ENCODE measurements around the gene PSMD8. TPM values are rescaled to one million over a fixed set of nuclear protein-coding genes. Genes with fewer than 3 reads are reported as not detected.
A peak's percentile ranks its signal among the peaks of the same experiment; 100 is the strongest.

Gene PSMD8
- total and polyA plus RNA-seq, 2 of the 8 experiments (the other 6 are each of a cell fraction or from before 2014, with no cell fraction given) = 170 to 486 TPM

DNA sequence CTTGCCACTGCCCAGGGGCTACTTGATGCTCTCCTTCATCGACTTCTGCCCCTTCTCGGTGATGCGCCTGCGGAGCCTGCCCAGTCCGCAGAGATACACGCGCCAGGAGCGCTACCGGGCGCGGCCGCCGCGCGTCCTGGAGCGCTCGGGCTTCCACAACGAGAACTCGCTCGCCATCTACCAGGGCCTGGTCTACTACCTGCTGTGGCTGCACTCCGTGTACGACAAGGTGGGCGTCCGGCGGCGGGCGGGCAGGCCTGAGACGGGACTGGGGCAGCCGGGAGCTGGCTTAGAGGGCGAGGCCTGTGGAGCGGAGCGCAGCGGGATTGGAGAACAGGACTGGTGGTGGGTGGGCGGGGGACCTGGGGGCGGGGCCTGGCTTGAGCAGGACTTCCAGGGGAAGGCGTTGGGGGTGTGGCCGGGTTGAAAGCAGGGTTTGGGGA lies 12.7 kb upstream of the PSMD8 start:
- no peak overlapping the region for H2BK15ac ChIP-seq (ENCODE audit: low read length)
- H3K4me1 ChIP-seq (replicated peaks in 1 of 4; ENCODE audit: control insufficient read depth in 3 of 4, insufficient read depth in 4 of 4, low read length in 3 of 4) = peaks cover 0 to 5% (median 2%) of the 10 kb centered on the region in 4 experiments; a peak in 3 of 7 replicates
- FAIRE-seq = no peak
- H3K79me1 ChIP-seq (ENCODE audit: low read depth, low read length) = no peaks in the 10 kb centered on the region
- H3K4ac ChIP-seq (replicated peaks; ENCODE audit: insufficient read length, low read depth, low read length) = no peak overlapping the region
- peaks cover 0 to 2% of the 10 kb centered on the region in 2 experiments for H4K20me1 ChIP-seq (replicated peaks in 1 of 2; ENCODE audit: control insufficient read depth in 1 of 2, insufficient read depth in 2 of 2, low read length in 2 of 2)
- 2% methylated on average over 29 of the region's 37 CpGs; no CpG with 5 or more reads in 1 of the 2 experiments for WGBS, 2 experiments (ENCODE audit: extremely low coverage in 1 of 2, insufficient coverage in 1 of 2, insufficient read length in 1 of 2, insufficient replicate concordance in 2 of 2, low coverage in 1 of 2, low lambda C conversion rate in 2 of 2, missing lambda C conversion rate in 1 of 2)
- 0 out of 2 replicates have a peak overlapping the region, but pooled peaks have one; percentile 89 for H2BK5ac ChIP-seq (ENCODE audit: low read depth, low read length)
- H2AFZ ChIP-seq (ENCODE audit: low read length) = no peak overlapping the region; the same call in 1 of the 2 replicates
- peak overlapping the region; percentile 85 for H4K8ac ChIP-seq (ENCODE audit: extremely low read depth, insufficient read depth, low read length)
- peaks cover 4 to 25% (median 19%) of the 10 kb centered on the region in 4 experiments for H3K27me3 ChIP-seq (replicated peaks in 1 of 4; ENCODE audit: control insufficient read depth in 3 of 4, extremely low read depth in 1 of 4, insufficient read depth in 3 of 4, low read length in 3 of 4)
- H3K4me3 ChIP-seq (ENCODE audit: extremely low read depth in 1 of 4, insufficient read depth in 2 of 4, low read depth in 3 of 4, low read length in 4 of 4) = peak overlapping the region; percentile 57 to 70 (median 62)
- H3K79me2 ChIP-seq (ENCODE audit: control insufficient read depth in 1 of 2, insufficient read depth in 2 of 2, low read length in 2 of 2) = no peaks in the 10 kb centered on the region
- no peak overlapping the region for H4K91ac ChIP-seq (replicated peaks; ENCODE audit: insufficient read length, low read length)
- no peak overlapping the region for H2BK12ac ChIP-seq (ENCODE audit: low read depth, low read length)
- no peak overlapping the region for H3K14ac ChIP-seq (ENCODE audit: insufficient read length)
- no peak overlapping the region for H3K27ac ChIP-seq (ENCODE audit: low read depth, low read length)
- no peak overlapping the region for H3K23ac ChIP-seq (ENCODE audit: insufficient read length)
- peak overlapping the region; percentile 19; the same call in 1 of the 2 replicates for H3K18ac ChIP-seq (ENCODE audit: extremely low read depth, low read length)
- peak overlapping the region; percentile 71 to 76 for H3K4me2 ChIP-seq (ENCODE audit: insufficient read depth in 1 of 2, low read depth in 2 of 2, low read length in 2 of 2)
- no peaks in the 10 kb centered on the region for H3K36me3 ChIP-seq (ENCODE audit: control insufficient read depth in 2 of 4, insufficient read depth in 4 of 4, low read length in 3 of 4)
- 0 out of 4 replicates have a peak, but pooled peaks of 1 of the 2 experiments have one; percentile 2 for TF ChIP-seq SIN3A (conservative IDR thresholded peaks at IDR 0.05 in 1 of 2, IDR thresholded peaks at IDR 0.05 in 1 of 2; ENCODE audit: low read depth in 1 of 2, low read length in 2 of 2)
- 0 out of 2 replicates have a peak, but pooled peaks have one; percentile 14 for TF ChIP-seq PHF8 (conservative IDR thresholded peaks at IDR 0.05; ENCODE audit: low read depth, low read length)
- peak; percentile 7; the same call in 1 of the 2 replicates for TF ChIP-seq SUZ12 (IDR thresholded peaks at IDR 0.05; ENCODE audit: low read length)
- peak; percentile 17; the same call in 1 of the 2 replicates for TF ChIP-seq TBP (IDR thresholded peaks at IDR 0.05; ENCODE audit: low read depth, low read length)
- peak; percentile 31 for TF ChIP-seq RNF2 (IDR thresholded peaks at IDR 0.05; ENCODE audit: borderline replicate concordance, low read depth, low read length, missing control alignments, poor library complexity, severe bottlenecking)
- TF ChIP-seq KDM4A (IDR thresholded peaks at IDR 0.05; ENCODE audit: low read depth, low read length, severe bottlenecking) = peak; percentile 36
- peak in 1 of 2 experiments; percentile 13; a peak in 1 of 4 replicates for TF ChIP-seq RAD21 (IDR thresholded peaks at IDR 0.05 in 1 of 2, conservative IDR thresholded peaks at IDR 0.05 in 1 of 2; ENCODE audit: low read depth in 2 of 2, low read length in 2 of 2)
- TF ChIP-seq EZH2 (IDR thresholded peaks at IDR 0.05; ENCODE audit: low read depth, low read length, severe bottlenecking) = no peak
- TF ChIP-seq JUN (IDR thresholded peaks at IDR 0.05; ENCODE audit: low read depth, low read length) = no peak
- TF ChIP-seq GTF2F1 (IDR thresholded peaks at IDR 0.05; ENCODE audit: borderline replicate concordance, low read depth, low read length) = no peak
- no peak overlapping the region for H2BK120ac ChIP-seq (replicated peaks; ENCODE audit: low read depth, low read length)
- peak overlapping the region in 1 of 4 experiments; percentile 25; a peak in 2 of 7 replicates for H3K9ac ChIP-seq (replicated peaks in 1 of 4; ENCODE audit: extremely low read depth in 1 of 4, low read depth in 3 of 4, low read length in 3 of 4)
- no peak overlapping the region for H2BK20ac ChIP-seq (ENCODE audit: low read length)
- H3K9me3 ChIP-seq (ENCODE audit: insufficient read depth in 2 of 2, low read depth in 1 of 2, low read length in 1 of 2) = peaks cover 3 to 9% of the 10 kb centered on the region in 2 experiments; a peak in 2 of 4 replicates
- ChIA-PET POLR2A (ENCODE audit: partially characterized antibody) (interaction anchor here (0.7 to 2.8 kb wide), 7 partner anchors 10 to 57 kb away, joined by 3 to 9 read pairs (median 3); partner anchors contain the start of genes C19orf33 and PSMD8), CTCF (ENCODE audit: partially characterized antibody) (interaction anchor here (0.6 to 2.8 kb wide), 7 partner anchors 10 to 219 kb away, joined by 3 to 14 read pairs (median 4); partner anchors contain the start of genes C19orf33 and PSMD8)
- H4K5ac ChIP-seq (ENCODE audit: insufficient read length, low read depth, low read length) = no peak overlapping the region
- peak; percentile 78 to 91 for DNase-seq (ENCODE audit: low read depth in 1 of 2, low spot score in 2 of 2)
- H3K56ac ChIP-seq (replicated peaks; ENCODE audit: insufficient read length, low read depth, low read length) = peak overlapping the region; percentile 46
- H3K23me2 ChIP-seq (ENCODE audit: low read depth, low read length) = peaks cover 8% of the 10 kb centered on the region; the same call in 1 of the 2 replicates
- H2AK5ac ChIP-seq (ENCODE audit: low read depth, low read length) = no peak overlapping the region

Measured in H1 (cell line).